Left renal pelvis (tissue), 4 donors: ENCODE measurements around the gene APOC3. TPM values are rescaled to one million over a fixed set of nuclear protein-coding genes. Genes with fewer than 3 reads are reported as not detected.

Experiments
- DNase-seq, 4 donors: peaks; one replicate each; pipeline ENCODE4 v3.0.0-alpha.2; 2013; ENCODE audit warnings: low read depth in 4 of 4, low spot score in 3 of 4
- polyA plus RNA-seq, 4 donors: library from polyadenylated mRNA; unstranded; fragments of 120-200 nt; gene quantifications; one replicate each; pipeline ENCODE4 v1.2.1, GENCODE V29; 2013; ENCODE audit not compliant: insufficient read length in 4 of 4

The APOC3 gene
- polyA plus RNA-seq, 4 donors: 3.2 to 13.7 (median 9.4) TPM

- DNase-seq: no peak
Measured at GRCh38 chr11:116843661-116844060, 14.0 kb downstream of the APOC3 start.

GRCh38 chr11:116844722-116845121 is 15.0 kb downstream of the APOC3 start:
- DNase-seq: no peak

GRCh38 chr11:116847612-116848011 is 17.9 kb downstream of the APOC3 start:
- no peak for DNase-seq

- no peak for DNase-seq
Measured at GRCh38 chr11:116849060-116849459, 19.4 kb downstream of the APOC3 start.

- no peak for DNase-seq
Measured at GRCh38 chr11:116849486-116849885, 19.8 kb downstream of the APOC3 start.

- no peak for DNase-seq
Measured at GRCh38 chr11:116851626-116852025, 21.9 kb downstream of the APOC3 start.

GRCh38 chr11:116852261-116853031 is 22.7 kb downstream of the APOC3 start:
- no peak for DNase-seq

GRCh38 chr11:116853461-116854073 is 23.9 kb downstream of the APOC3 start:
- DNase-seq: no peak

GRCh38 chr11:116855413-116855812 is 25.7 kb downstream of the APOC3 start:
- DNase-seq: no peak

- no peak for DNase-seq
Measured at GRCh38 chr11:116856423-116856822, 26.7 kb downstream of the APOC3 start.

GRCh38 chr11:116857316-116857715 is 27.6 kb downstream of the APOC3 start:
- no peak for DNase-seq

- no peak for DNase-seq
Measured at GRCh38 chr11:116857936-116858335, 28.2 kb downstream of the APOC3 start.

GRCh38 chr11:116859175-116859574 is 29.5 kb downstream of the APOC3 start:
- DNase-seq: no peak

GRCh38 chr11:116860303-116860702 is 30.6 kb downstream of the APOC3 start:
- DNase-seq: no peak

- DNase-seq: no peak
Measured at GRCh38 chr11:116861539-116861938, 31.8 kb downstream of the APOC3 start.

GRCh38 chr11:116862185-116862584 is 32.5 kb downstream of the APOC3 start:
- no peak for DNase-seq

- DNase-seq: no peak
Measured at GRCh38 chr11:116862951-116863350, 33.2 kb downstream of the APOC3 start.

GRCh38 chr11:116864531-116864930 is 34.8 kb downstream of the APOC3 start:
- DNase-seq: no peak

GRCh38 chr11:116865696-116866095 is 36.0 kb downstream of the APOC3 start:
- DNase-seq: no peak

- DNase-seq: no peak
Measured at GRCh38 chr11:116866804-116867455, 37.2 kb downstream of the APOC3 start.

- no peak for DNase-seq
Measured at GRCh38 chr11:116867619-116868018, 37.9 kb downstream of the APOC3 start.

GRCh38 chr11:116868066-116868465 is 38.4 kb downstream of the APOC3 start:
- DNase-seq: no peak
